Activated naive CD8-positive, alpha-beta T cell treated with anti-CD3 and anti-CD28 coated beads for 36 hours (primary cell): ENCODE results near the gene HSPB7. TPM values are rescaled to one million over a fixed set of nuclear protein-coding genes. Genes with fewer than 3 reads are reported as not detected.
A peak's percentile ranks its signal among the peaks of the same experiment; 100 is the strongest.
"Not testable (repeated sequence)": the region's sequence is repeated elsewhere in the genome, so short reads cannot be mapped to it uniquely, and the experiment has no call there.

Experiments used
- DNase-seq: peaks from one replicate; pipeline ENCODE4 v3.0.0; 2021
- H3K27ac Mint-ChIP-seq: one replicate; pipeline ENCODE4 v1.8.0; 2022; ENCODE audit warnings: mild to moderate bottlenecking, moderate library complexity, mixed read lengths
- H3K27me3 Mint-ChIP-seq: one replicate; pipeline ENCODE4 v1.8.0; 2022; ENCODE audit warnings: mild to moderate bottlenecking, mixed read lengths
- H3K36me3 Mint-ChIP-seq: one replicate; pipeline ENCODE4 v1.8.0; 2021; ENCODE audit warnings: mild to moderate bottlenecking, mixed read lengths
- H3K4me1 Mint-ChIP-seq: one replicate; pipeline ENCODE4 v1.8.0; 2021; ENCODE audit warnings: mixed read lengths
- H3K4me3 Mint-ChIP-seq: one replicate; pipeline ENCODE4 v1.8.0; 2022; ENCODE audit warnings: mild to moderate bottlenecking, moderate library complexity, mixed read lengths
- H3K9me3 Mint-ChIP-seq: one replicate; pipeline ENCODE4 v1.8.0; 2022; ENCODE audit warnings: mixed read lengths
- total RNA-seq, 2 experiments: library from RNA; stranded (reverse); gene quantifications; one replicate each; pipeline ENCODE4 v1.2.3, GENCODE V29; 2021

Gene HSPB7
- total RNA-seq, 2 experiments from 2014 or later, result not detected

- peak; percentile 88 for DNase-seq
- Mint-ChIP-seq H3K4me3 (no peak overlapping the region), H3K27ac (no peak overlapping the region)
Observed at GRCh38 chr1:16055613-16056520, 38.0 kb upstream of the HSPB7 start.

GRCh38 chr1:16054598-16055540 is 37.0 kb upstream of the HSPB7 start:
- H3K4me1 Mint-ChIP-seq, result peaks cover 6% of the 10 kb centered on the region
- H3K27ac Mint-ChIP-seq, result no peak overlapping the region
- no peak for DNase-seq
- H3K27me3 Mint-ChIP-seq, result peaks cover 15% of the 10 kb centered on the region
- no peaks in the 10 kb centered on the region for H3K36me3 Mint-ChIP-seq
- no peak overlapping the region for H3K4me3 Mint-ChIP-seq
- no peaks in the 10 kb centered on the region for H3K9me3 Mint-ChIP-seq

More at GRCh38 chr1:16055613-16056520, 38.0 kb upstream of the HSPB7 start:
- Mint-ChIP-seq H3K36me3 (no peaks in the 10 kb centered on the region), H3K9me3 (no peaks in the 10 kb centered on the region), H3K4me1 (peaks cover 6% of the 10 kb centered on the region), H3K27me3 (peaks cover 10% of the 10 kb centered on the region)

GRCh38 chr1:16053781-16054502 is 36.1 kb upstream of the HSPB7 start:
- DNase-seq, result no peak
- H3K27me3 Mint-ChIP-seq, result peaks cover 22% of the 10 kb centered on the region
- no peak overlapping the region for H3K4me3 Mint-ChIP-seq
- H3K9me3 Mint-ChIP-seq, result no peaks in the 10 kb centered on the region
- no peak overlapping the region for H3K27ac Mint-ChIP-seq
- H3K36me3 Mint-ChIP-seq, result no peaks in the 10 kb centered on the region
- H3K4me1 Mint-ChIP-seq, result peaks cover 6% of the 10 kb centered on the region

GRCh38 chr1:16051949-16052348 is 34.1 kb upstream of the HSPB7 start:
- not testable (repeated sequence) for H3K4me3 Mint-ChIP-seq, H3K4me1 Mint-ChIP-seq, DNase-seq, H3K27ac Mint-ChIP-seq, H3K9me3 Mint-ChIP-seq, H3K36me3 Mint-ChIP-seq
- peaks cover 21% of the 10 kb centered on the region for H3K27me3 Mint-ChIP-seq

GRCh38 chr1:16051039-16051438 is 33.2 kb upstream of the HSPB7 start:
- H3K36me3 Mint-ChIP-seq, result no peaks in the 10 kb centered on the region
- H3K27ac Mint-ChIP-seq, result no peak overlapping the region
- H3K9me3 Mint-ChIP-seq, result no peaks in the 10 kb centered on the region
- H3K4me1 Mint-ChIP-seq, result peaks cover 4% of the 10 kb centered on the region
- DNase-seq, result no peak
- H3K27me3 Mint-ChIP-seq, result peaks cover 21% of the 10 kb centered on the region
- no peak overlapping the region for H3K4me3 Mint-ChIP-seq

- H3K4me3 Mint-ChIP-seq, result no peak overlapping the region
- H3K27ac Mint-ChIP-seq, result no peak overlapping the region
- peaks cover 21% of the 10 kb centered on the region for H3K27me3 Mint-ChIP-seq
- no peaks in the 10 kb centered on the region for H3K9me3 Mint-ChIP-seq
- no peaks in the 10 kb centered on the region for H3K4me1 Mint-ChIP-seq
- no peak for DNase-seq
- no peaks in the 10 kb centered on the region for H3K36me3 Mint-ChIP-seq
Observed at GRCh38 chr1:16050328-16050727, 32.5 kb upstream of the HSPB7 start.

GRCh38 chr1:16048573-16049189 is 30.8 kb upstream of the HSPB7 start:
- H3K27me3 Mint-ChIP-seq, result peaks cover 21% of the 10 kb centered on the region
- no peaks in the 10 kb centered on the region for H3K4me1 Mint-ChIP-seq
- H3K4me3 Mint-ChIP-seq, result peak overlapping the region; percentile 42
- no peak overlapping the region for H3K27ac Mint-ChIP-seq
- H3K36me3 Mint-ChIP-seq, result no peaks in the 10 kb centered on the region
- no peaks in the 10 kb centered on the region for H3K9me3 Mint-ChIP-seq
- DNase-seq, result peak; percentile 55

GRCh38 chr1:16047791-16048475 is 30.1 kb upstream of the HSPB7 start:
- Mint-ChIP-seq H3K27me3 (peaks cover 21% of the 10 kb centered on the region), H3K36me3 (no peaks in the 10 kb centered on the region), H3K9me3 (no peaks in the 10 kb centered on the region), H3K4me1 (no peaks in the 10 kb centered on the region), H3K27ac (no peak overlapping the region), H3K4me3 (no peak overlapping the region)
- no peak for DNase-seq

GRCh38 chr1:16046842-16047241 is 29.0 kb upstream of the HSPB7 start:
- H3K4me3 Mint-ChIP-seq, result no peak overlapping the region
- H3K4me1 Mint-ChIP-seq, result no peaks in the 10 kb centered on the region
- no peak for DNase-seq
- H3K9me3 Mint-ChIP-seq, result no peaks in the 10 kb centered on the region
- peaks cover 21% of the 10 kb centered on the region for H3K27me3 Mint-ChIP-seq
- no peaks in the 10 kb centered on the region for H3K36me3 Mint-ChIP-seq
- no peak overlapping the region for H3K27ac Mint-ChIP-seq

- Mint-ChIP-seq H3K9me3 (no peaks in the 10 kb centered on the region), H3K27ac (no peak overlapping the region), H3K4me3 (no peak overlapping the region), H3K27me3 (peaks cover 4% of the 10 kb centered on the region), H3K4me1 (no peaks in the 10 kb centered on the region), H3K36me3 (no peaks in the 10 kb centered on the region)
- DNase-seq, result no peak
Observed at GRCh38 chr1:16043950-16044349, 26.1 kb upstream of the HSPB7 start.

- peaks cover 4% of the 10 kb centered on the region for H3K27me3 Mint-ChIP-seq
- H3K4me3 Mint-ChIP-seq, result no peak within 1 kb of the TSS
- no peak for DNase-seq
- H3K4me1 Mint-ChIP-seq, result no peaks in the 10 kb centered on the region
- no peak within 1 kb of the TSS for H3K27ac Mint-ChIP-seq
- no peaks in the 10 kb centered on the region for H3K36me3 Mint-ChIP-seq
- no peaks in the 10 kb centered on the region for H3K9me3 Mint-ChIP-seq
Observed at GRCh38 chr1:16043521-16043920, 25.7 kb upstream of the HSPB7 start, which contains the start of gene CLCNKB. Gene CLCNKB (plus strand): TSS chr1:16043782. CDS start chr1:16044493, 711 bp downstream.

GRCh38 chr1:16042654-16043053 is 24.8 kb upstream of the HSPB7 start:
- not testable (repeated sequence) for DNase-seq, H3K4me3 Mint-ChIP-seq, H3K27me3 Mint-ChIP-seq, H3K36me3 Mint-ChIP-seq, H3K9me3 Mint-ChIP-seq, H3K4me1 Mint-ChIP-seq, H3K27ac Mint-ChIP-seq

GRCh38 chr1:16042096-16042495 is 24.3 kb upstream of the HSPB7 start:
- H3K4me1 Mint-ChIP-seq, result no peaks in the 10 kb centered on the region
- no peaks in the 10 kb centered on the region for H3K9me3 Mint-ChIP-seq
- no peak for DNase-seq
- H3K36me3 Mint-ChIP-seq, result no peaks in the 10 kb centered on the region
- H3K27me3 Mint-ChIP-seq, result no peaks in the 10 kb centered on the region
- no peak overlapping the region for H3K27ac Mint-ChIP-seq
- no peak overlapping the region for H3K4me3 Mint-ChIP-seq

GRCh38 chr1:16041200-16041599 is 23.4 kb upstream of the HSPB7 start:
- no peaks in the 10 kb centered on the region for H3K9me3 Mint-ChIP-seq
- DNase-seq, result no peak
- no peak overlapping the region for H3K27ac Mint-ChIP-seq
- no peaks in the 10 kb centered on the region for H3K27me3 Mint-ChIP-seq
- H3K4me3 Mint-ChIP-seq, result no peak overlapping the region
- no peaks in the 10 kb centered on the region for H3K4me1 Mint-ChIP-seq
- no peaks in the 10 kb centered on the region for H3K36me3 Mint-ChIP-seq
